ENCODE measurements around the gene BRI3BP.

GRCh38 chr12:125065919-125066570, 72.6 kb downstream of the BRI3BP start:
- TF ChIP-seq CTCF (conservative IDR thresholded peaks at IDR 0.05; ENCODE audit: low read length): no peak
- no peak for TF ChIP-seq EZH2phosphoT487 (IDR thresholded peaks at IDR 0.05; ENCODE audit: borderline replicate concordance)

Measured in Loucy (cell line).